HepG2 (cell line): ENCODE data around the gene CCT5. TPM values are rescaled to one million over a fixed set of nuclear protein-coding genes. Genes with fewer than 3 reads are reported as not detected.

Experiments
- AKAP8 ChIP-seq: sonication (generic); formaldehyde crosslinking; IDR thresholded peaks from 2 replicates; pipeline ENCODE4 v1.5.1; 2020; ENCODE audit warnings: mild to moderate bottlenecking, missing genetic modification reagents
- ATM ChIP-seq: fragments of 450-650 bp; IDR thresholded peaks from 2 replicates; pipeline ENCODE4 v1.7.1; 2017; ENCODE audit warnings: mild to moderate bottlenecking, borderline replicate concordance
- CBX1 ChIP-seq: IDR thresholded peaks from one replicate; pipeline ENCODE4 v1.6.1; 2016; ENCODE audit warnings: antibody characterized with exemption, low read depth
- CBX5 ChIP-seq: sonication (generic); formaldehyde crosslinking; IDR thresholded peaks from 2 replicates; pipeline ENCODE4 v1.4.0; 2020; ENCODE audit warnings: missing genetic modification reagents, borderline replicate concordance
- CENPT ChIP-seq: sonication (generic); formaldehyde crosslinking; IDR thresholded peaks from 2 replicates; pipeline ENCODE4 v1.8.0; 2022; ENCODE audit warnings: low read depth, mild to moderate bottlenecking, moderate library complexity, missing genetic modification reagents
- CTCF ChIP-seq: sonication (generic); formaldehyde crosslinking; IDR thresholded peaks from 2 replicates; pipeline ENCODE4 v1.5.0; 2020; ENCODE audit warnings: mild to moderate bottlenecking, missing genetic modification reagents, moderate library complexity
- EEA1 ChIP-seq: sonication (generic); formaldehyde crosslinking; IDR thresholded peaks from 2 replicates; pipeline ENCODE4 v1.5.1; 2020; ENCODE audit warnings: mild to moderate bottlenecking, missing genetic modification reagents, borderline replicate concordance
- NFE2 ChIP-seq: sonication (generic); formaldehyde crosslinking; IDR thresholded peaks from 2 replicates; pipeline ENCODE4 v1.4.0; 2020; ENCODE audit warnings: missing genetic modification reagents
- NR1H2 ChIP-seq: sonication (generic); formaldehyde crosslinking; IDR thresholded peaks from 2 replicates; pipeline ENCODE4 v1.8.1; 2022; ENCODE audit warnings: low read depth, missing genetic modification reagents, borderline replicate concordance
- NRL ChIP-seq: sonication (generic); formaldehyde crosslinking; IDR thresholded peaks from 2 replicates; pipeline ENCODE4 v1.5.0; 2020; ENCODE audit warnings: missing genetic modification reagents, mild to moderate bottlenecking, moderate library complexity, borderline replicate concordance
- PREB ChIP-seq: sonication (generic); formaldehyde crosslinking; IDR thresholded peaks from 2 replicates; pipeline ENCODE4 v1.4.0; 2020; ENCODE audit warnings: missing genetic modification reagents
- SMAD9 ChIP-seq: sonication (generic); formaldehyde crosslinking; IDR thresholded peaks from 2 replicates; pipeline ENCODE4 v1.5.1; 2020; ENCODE audit warnings: mild to moderate bottlenecking, missing genetic modification reagents
- ZBTB34 ChIP-seq: sonication (generic); formaldehyde crosslinking; IDR thresholded peaks from 2 replicates; pipeline ENCODE4 v1.8.0; 2022; ENCODE audit warnings: mild to moderate bottlenecking, missing genetic modification reagents
- ZFP37 ChIP-seq: sonication (generic); formaldehyde crosslinking; IDR thresholded peaks from 2 replicates; pipeline ENCODE4 v1.4.0; 2020; ENCODE audit warnings: missing genetic modification reagents, borderline replicate concordance
- ZMAT3 ChIP-seq: sonication (generic); formaldehyde crosslinking; conservative IDR thresholded peaks from 2 replicates; pipeline ENCODE4 v1.7.0; 2021; ENCODE audit warnings: missing genetic modification reagents
- ZNF180 ChIP-seq: sonication (generic); formaldehyde crosslinking; IDR thresholded peaks from 2 replicates; pipeline ENCODE4 v1.4.0; 2020; ENCODE audit warnings: low read depth, missing genetic modification reagents, borderline replicate concordance
- ZNF234 ChIP-seq: sonication (generic); formaldehyde crosslinking; conservative IDR thresholded peaks from 2 replicates; pipeline ENCODE4 v1.5.1; 2020; ENCODE audit warnings: mild to moderate bottlenecking, missing genetic modification reagents
- ZNF362 ChIP-seq: sonication (generic); formaldehyde crosslinking; IDR thresholded peaks from 2 replicates; pipeline ENCODE4 v1.4.0; 2020; ENCODE audit warnings: missing genetic modification reagents, mild to moderate bottlenecking, borderline replicate concordance
- ZNF562 ChIP-seq: sonication (generic); formaldehyde crosslinking; IDR thresholded peaks from 2 replicates; pipeline ENCODE4 v1.8.0; 2022; ENCODE audit warnings: missing genetic modification reagents, borderline replicate concordance
- ZNF704 ChIP-seq: sonication (generic); formaldehyde crosslinking; IDR thresholded peaks from 2 replicates; pipeline ENCODE4 v1.8.1; 2023; ENCODE audit warnings: mild to moderate bottlenecking, inconsistent platforms, moderate library complexity, missing genetic modification reagents, borderline replicate concordance
- ZNF709 ChIP-seq: sonication (generic); formaldehyde crosslinking; IDR thresholded peaks from 2 replicates; pipeline ENCODE4 v1.5.0; 2020; ENCODE audit warnings: mild to moderate bottlenecking, missing genetic modification reagents
- ZNF83 ChIP-seq: sonication (generic); formaldehyde crosslinking; IDR thresholded peaks from 2 replicates; pipeline ENCODE4 v1.4.0; 2020; ENCODE audit warnings: missing genetic modification reagents, mild to moderate bottlenecking, borderline replicate concordance
- polyA plus RNA-seq, 8 experiments: library from polyadenylated mRNA; depleted of rRNA in 3 of 8; stranded (reverse) in 7 of 8; unstranded in 1 of 8; fragments of >200 nt; fragmentation: Illumina TruSeq in 4 of 8; extraction: Trizol in 4 of 8; gene quantifications; 2 replicates each; pipeline versions ENCODE4 v1.2.1 to v1.2.3, GENCODE V29; 2011 to 2016; ENCODE audit warnings: low read depth in 4 of 8, missing spikeins in 1 of 8, mixed read lengths in 1 of 8; ENCODE audit not compliant: insufficient read depth in 1 of 8
- total RNA-seq, 5 experiments: library from RNA; depleted of rRNA; stranded (reverse); fragments of >200 nt; fragmentation: Illumina TruSeq; extraction: Trizol; gene quantifications; 2 replicates each; pipeline ENCODE4 v1.2.3, GENCODE V29; 2016; ENCODE audit warnings: low read depth in 1 of 5

The CCT5 gene
- total and polyA plus RNA-seq, 2 of the 13 experiments (the other 11 are each of a cell fraction or from before 2014, with no cell fraction given), result 319 to 708 TPM

GRCh38 chr5:10307206-10308148 is 57.4 kb downstream of the CCT5 start, which contains the start of gene CMBL (continued):
- TF ChIP-seq ZNF709 (CRISPR knock-in tag) (no peak), ZBTB34 (CRISPR knock-in tag) (no peak), NR1H2 (CRISPR knock-in tag) (no peak), AKAP8 (CRISPR knock-in tag) (no peak), ATM (no peak), NRL (no peak), CBX1 (no peak), ZNF180 (no peak; the same call in 1 of the 2 replicates), NFE2 (CRISPR knock-in tag) (no peak), CBX5 (CRISPR knock-in tag) (no peak), ZNF562 (CRISPR knock-in tag) (no peak; the same call in 1 of the 2 replicates), PREB (no peak), ZNF234 (CRISPR knock-in tag) (no peak), ZNF362 (0 out of 2 replicates have a peak, but pooled peaks have one; percentile 17), ZMAT3 (0 out of 2 replicates have a peak, but pooled peaks have one; percentile 51), ZNF83 (CRISPR knock-in tag) (no peak; the same call in 1 of the 2 replicates), CTCF (CRISPR knock-in tag) (no peak), ZNF704 (no peak), ZFP37 (CRISPR knock-in tag) (no peak), CENPT (CRISPR knock-in tag) (no peak), SMAD9 (CRISPR knock-in tag) (no peak), EEA1 (CRISPR knock-in tag) (no peak)
